Measurements from ENCODE around the gene SAPCD2.
A peak's percentile ranks its signal among the peaks of the same experiment; 100 is the strongest.

SAPCD2 gene

DNA sequence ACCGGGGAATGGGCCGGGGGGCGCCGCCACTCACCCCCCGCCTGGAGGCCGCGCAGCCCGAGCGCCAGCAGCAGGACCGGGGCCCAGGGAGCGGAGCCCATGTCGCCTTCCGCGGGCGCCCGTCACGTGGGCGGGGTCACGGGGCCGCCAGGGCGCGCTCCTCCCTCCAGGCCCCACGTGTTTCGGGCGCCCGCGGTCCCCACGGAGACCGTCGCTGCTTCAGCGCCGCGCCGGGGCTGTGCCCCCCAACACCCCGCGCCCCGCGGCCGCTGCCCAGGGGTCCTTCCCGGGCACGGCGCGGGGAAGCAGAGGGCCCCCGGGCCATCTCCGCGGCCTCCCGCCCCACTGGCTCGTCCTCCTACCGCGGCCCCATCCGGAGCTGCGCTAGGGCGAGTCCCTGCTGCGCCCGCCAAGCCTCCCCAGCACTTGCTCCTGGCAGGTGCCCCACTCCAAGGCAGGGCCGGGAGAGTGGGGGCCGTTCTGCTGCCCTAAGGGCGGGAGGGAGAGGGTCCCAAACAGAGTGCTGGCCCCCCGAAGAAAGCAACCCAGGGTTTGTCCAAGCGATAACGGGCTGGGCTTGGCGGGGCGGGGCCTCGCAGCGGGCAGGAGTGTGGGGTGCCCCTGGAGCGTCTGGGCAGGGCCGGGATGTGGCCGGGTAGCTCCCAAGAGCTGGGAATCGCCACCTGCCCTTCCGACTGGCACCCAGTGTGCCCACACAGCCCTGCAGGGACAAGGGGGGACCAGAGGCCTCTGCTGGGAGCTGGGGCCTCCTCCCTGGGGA is 44.4 kb upstream of the SAPCD2 start, which contains the start of gene DPP7:
DPP7 (minus strand) TSS at position 121 of the 781 bp plus-strand sequence; CDS start at position 101, 20 bp downstream.
- peaks cover 0 to 13% (median 11%) of the 10 kb centered on the region in 4 experiments for H3K4me1 ChIP-seq (ENCODE audit: control extremely low read depth in 1 of 4, control insufficient read depth in 4 of 4, insufficient read depth in 4 of 4, low read length in 3 of 4)
- CTCF ChIA-PET = interaction anchor here (0.8 to 1.4 kb wide), 6 partner anchors 9 to 120 kb away, joined by 3 to 5 read pairs (median 3); partner anchors contain the start of genes NPDC1 and RNF224
- POLR2A ChIA-PET = no interaction called here
- H3K9me3 ChIP-seq (ENCODE audit: control extremely low read depth in 1 of 5, control insufficient read depth in 4 of 5, insufficient read depth in 2 of 5, low read depth in 1 of 5, low read length in 4 of 5) = no peaks in the 10 kb centered on the region
- peak within 1 kb of the TSS in 1 of 2 experiments; percentile 43 for H3K27ac ChIP-seq (ENCODE audit: insufficient read depth in 1 of 2, low read depth in 1 of 2, low read length in 2 of 2, poor library complexity in 1 of 2, severe bottlenecking in 2 of 2)
- peak within 1 kb of the TSS; percentile 17 to 67 (median 55) for H3K4me3 ChIP-seq (ENCODE audit: control insufficient read depth in 1 of 7, extremely low read depth in 1 of 7, insufficient read depth in 4 of 7, low read depth in 2 of 7, low read length in 6 of 7)
- H3K36me3 ChIP-seq (ENCODE audit: control insufficient read depth in 4 of 4, insufficient read depth in 4 of 4, low read length in 3 of 4) = peaks cover 0 to 34% (median 21%) of the 10 kb centered on the region in 4 experiments
- 2% methylated on average over 56 of the region's 70 CpGs for WGBS (ENCODE audit: insufficient coverage)
- no peaks in the 10 kb centered on the region for H3K27me3 ChIP-seq (replicated peaks in 2 of 5; ENCODE audit: control insufficient read depth in 4 of 5, insufficient read depth in 5 of 5, low read length in 4 of 5)
- DNase-seq = peak; percentile 52 to 76 (median 66)

DNA sequence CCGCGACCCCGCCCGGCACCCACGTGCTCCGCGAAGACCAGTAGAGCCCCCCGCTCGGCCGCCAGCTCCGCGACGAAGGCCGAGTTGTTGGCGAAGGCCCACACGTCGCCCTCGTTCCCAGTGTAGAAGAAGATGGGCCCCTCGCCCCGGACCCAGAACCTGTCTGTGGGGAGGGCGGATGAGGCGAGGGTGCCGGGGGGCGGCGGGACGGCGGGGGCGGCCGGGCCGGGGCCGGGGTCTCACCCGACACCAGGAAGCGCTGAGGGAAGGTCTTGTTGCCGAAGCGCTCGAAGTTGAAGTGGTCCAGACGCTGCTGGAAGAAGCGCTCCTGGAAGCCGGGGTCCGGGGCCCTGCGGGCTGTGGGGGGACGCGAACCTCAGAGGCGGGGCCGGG is 43.9 kb upstream of the SAPCD2 start:
- Histone ChIP-seq H3K4me3 (ENCODE audit: control insufficient read depth in 1 of 7, extremely low read depth in 1 of 7, insufficient read depth in 4 of 7, low read depth in 2 of 7, low read length in 6 of 7) (peak overlapping the region; percentile 15 to 67 (median 55)), H3K36me3 (ENCODE audit: control insufficient read depth in 4 of 4, insufficient read depth in 4 of 4, low read length in 3 of 4) (peaks cover 0 to 40% (median 24%) of the 10 kb centered on the region in 4 experiments), H3K27ac (ENCODE audit: insufficient read depth in 1 of 2, low read depth in 1 of 2, low read length in 2 of 2, poor library complexity in 1 of 2, severe bottlenecking in 2 of 2) (peak overlapping the region in 1 of 2 experiments; percentile 43), H3K27me3 (replicated peaks in 2 of 5; ENCODE audit: control insufficient read depth in 4 of 5, insufficient read depth in 5 of 5, low read length in 4 of 5) (no peaks in the 10 kb centered on the region), H3K9me3 (ENCODE audit: control extremely low read depth in 1 of 5, control insufficient read depth in 4 of 5, insufficient read depth in 2 of 5, low read depth in 1 of 5, low read length in 4 of 5) (no peaks in the 10 kb centered on the region), H3K4me1 (ENCODE audit: control extremely low read depth in 1 of 4, control insufficient read depth in 4 of 4, insufficient read depth in 4 of 4, low read length in 3 of 4) (peaks cover 0 to 13% (median 11%) of the 10 kb centered on the region in 4 experiments)
- ChIA-PET POLR2A (no interaction called here), CTCF (no interaction called here)
- 0% methylated on average over 22 of the region's 45 CpGs for WGBS (ENCODE audit: insufficient coverage)
- no peak for DNase-seq

DNA sequence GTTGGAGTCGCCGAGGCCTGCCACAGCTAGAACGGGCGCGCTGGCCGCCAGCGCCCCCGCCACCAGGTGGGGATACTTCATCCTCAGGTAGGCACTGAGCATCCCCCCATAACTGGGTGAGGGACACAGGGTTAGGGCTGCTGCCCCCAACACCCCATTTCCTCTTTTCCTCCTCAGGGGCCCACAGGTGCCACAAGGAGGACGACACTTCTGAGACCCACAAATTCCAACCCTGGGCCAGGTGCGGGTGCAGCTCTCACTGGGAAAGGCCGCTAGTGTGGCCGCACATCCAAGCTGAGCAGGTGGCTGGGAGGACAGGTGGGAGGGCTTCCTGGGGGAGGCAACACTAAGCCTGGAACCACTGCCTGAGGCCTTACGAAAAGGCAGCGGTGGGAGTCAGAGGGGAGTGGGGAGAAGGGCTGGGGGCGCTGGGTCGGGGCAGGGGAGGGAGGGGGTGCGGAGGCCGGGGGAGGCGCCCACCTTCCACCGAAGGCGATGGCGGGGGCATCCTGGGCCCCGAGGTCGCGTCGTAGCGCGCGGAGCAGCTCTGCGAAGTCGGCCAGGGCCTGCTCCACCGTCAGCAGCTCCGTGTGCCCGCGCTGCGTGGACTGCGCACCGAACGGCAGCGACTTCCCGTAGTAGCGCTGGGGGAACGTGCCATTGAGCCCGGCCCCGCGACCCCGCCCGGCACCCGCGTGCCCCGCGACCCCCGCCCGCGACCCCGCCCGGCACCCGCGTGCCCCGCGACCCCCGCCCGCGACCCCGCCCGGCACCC is 43.2 kb upstream of the SAPCD2 start:
- ChIA-PET POLR2A (no interaction called here), CTCF (interaction anchor here (1.1 kb wide), 1 partner anchor 113 kb away, joined by 5 read pairs; the partner anchor contains the start of gene RNF224)
- DNase-seq = peak in 2 of 3 donors; percentile 43 to 54

DNA sequence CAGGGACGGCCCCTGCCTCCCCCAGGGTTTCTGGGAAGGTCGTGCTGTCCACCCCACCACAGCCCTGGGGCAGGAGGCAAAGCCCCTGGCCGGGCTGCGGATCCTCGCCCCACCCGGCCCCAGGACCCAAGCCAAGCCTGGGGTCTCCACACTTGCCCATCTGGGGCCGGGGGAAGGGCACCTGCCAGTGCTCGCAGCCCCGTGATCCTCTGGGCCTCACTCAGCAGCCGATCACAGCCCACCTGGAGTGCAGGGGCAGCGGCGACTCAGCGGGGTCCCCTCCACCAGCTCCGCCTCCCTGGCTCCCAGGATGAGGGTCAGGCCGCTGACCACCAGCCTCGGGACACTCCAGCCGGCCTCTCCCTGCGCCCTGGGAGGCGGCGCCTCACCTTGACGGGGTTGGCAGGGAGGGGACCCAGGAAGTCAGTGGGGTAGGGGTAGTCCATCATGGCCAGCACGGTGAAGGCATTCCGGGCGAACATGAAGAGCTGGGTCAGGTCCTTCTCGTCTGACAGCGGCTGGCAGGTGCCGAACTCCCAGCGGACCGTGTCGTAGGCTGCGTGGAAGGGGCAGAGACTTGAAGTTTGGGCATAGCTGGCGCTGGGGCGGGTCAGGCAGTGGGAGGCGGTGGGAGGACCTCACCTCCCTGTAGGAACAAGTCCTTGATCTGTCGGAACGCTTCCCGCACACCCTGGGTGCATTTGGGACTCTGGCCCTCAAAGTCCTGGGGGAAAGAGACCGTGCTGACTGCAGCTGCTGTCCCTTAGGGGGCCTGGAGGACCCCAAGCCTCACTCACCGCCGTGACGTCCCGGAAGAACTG is 42.4 kb upstream of the SAPCD2 start:
- POLR2A ChIA-PET = interaction anchor here (1.3 kb wide), 1 partner anchor 22 kb away, joined by 3 read pairs; no protein-coding TSS in a partner anchor
- Histone ChIP-seq H3K27me3 (replicated peaks in 2 of 5; ENCODE audit: control insufficient read depth in 4 of 5, insufficient read depth in 5 of 5, low read length in 4 of 5) (no peaks in the 10 kb centered on the region), H3K4me1 (ENCODE audit: control extremely low read depth in 1 of 4, control insufficient read depth in 4 of 4, insufficient read depth in 4 of 4, low read length in 3 of 4) (peaks cover 0 to 13% (median 11%) of the 10 kb centered on the region in 4 experiments), H3K4me3 (ENCODE audit: control insufficient read depth in 1 of 7, extremely low read depth in 1 of 7, insufficient read depth in 4 of 7, low read depth in 2 of 7, low read length in 6 of 7) (peak overlapping the region in 1 of 7 experiments; percentile 55), H3K36me3 (ENCODE audit: control insufficient read depth in 4 of 4, insufficient read depth in 4 of 4, low read length in 3 of 4) (peaks cover 0 to 54% (median 31%) of the 10 kb centered on the region in 4 experiments), H3K9me3 (ENCODE audit: control extremely low read depth in 1 of 5, control insufficient read depth in 4 of 5, insufficient read depth in 2 of 5, low read depth in 1 of 5, low read length in 4 of 5) (no peaks in the 10 kb centered on the region), H3K27ac (ENCODE audit: insufficient read depth in 1 of 2, low read depth in 1 of 2, low read length in 2 of 2, poor library complexity in 1 of 2, severe bottlenecking in 2 of 2) (no peak overlapping the region)
- WGBS (ENCODE audit: insufficient coverage) = 98% methylated on average over 33 of the region's 42 CpGs
- DNase-seq = no peak
- CTCF ChIA-PET = interaction anchor here (1.1 kb wide), 1 partner anchor 114 kb away, joined by 5 read pairs; the partner anchor contains the start of gene RNF224

More for the DNA sequence above, 43.2 kb upstream of the SAPCD2 start:
- Histone ChIP-seq H3K4me1 (ENCODE audit: control extremely low read depth in 1 of 4, control insufficient read depth in 4 of 4, insufficient read depth in 4 of 4, low read length in 3 of 4) (peaks cover 0 to 13% (median 11%) of the 10 kb centered on the region in 4 experiments), H3K4me3 (ENCODE audit: control insufficient read depth in 1 of 7, extremely low read depth in 1 of 7, insufficient read depth in 4 of 7, low read depth in 2 of 7, low read length in 6 of 7) (peak overlapping the region in 1 of 7 experiments; percentile 55), H3K27me3 (replicated peaks in 2 of 5; ENCODE audit: control insufficient read depth in 4 of 5, insufficient read depth in 5 of 5, low read length in 4 of 5) (no peaks in the 10 kb centered on the region), H3K27ac (ENCODE audit: insufficient read depth in 1 of 2, low read depth in 1 of 2, low read length in 2 of 2, poor library complexity in 1 of 2, severe bottlenecking in 2 of 2) (no peak overlapping the region), H3K36me3 (ENCODE audit: control insufficient read depth in 4 of 4, insufficient read depth in 4 of 4, low read length in 3 of 4) (peaks cover 0 to 46% (median 27%) of the 10 kb centered on the region in 4 experiments), H3K9me3 (ENCODE audit: control extremely low read depth in 1 of 5, control insufficient read depth in 4 of 5, insufficient read depth in 2 of 5, low read depth in 1 of 5, low read length in 4 of 5) (no peaks in the 10 kb centered on the region)
- WGBS (ENCODE audit: insufficient coverage) = 43% methylated on average over 34 of the region's 66 CpGs

DNA sequence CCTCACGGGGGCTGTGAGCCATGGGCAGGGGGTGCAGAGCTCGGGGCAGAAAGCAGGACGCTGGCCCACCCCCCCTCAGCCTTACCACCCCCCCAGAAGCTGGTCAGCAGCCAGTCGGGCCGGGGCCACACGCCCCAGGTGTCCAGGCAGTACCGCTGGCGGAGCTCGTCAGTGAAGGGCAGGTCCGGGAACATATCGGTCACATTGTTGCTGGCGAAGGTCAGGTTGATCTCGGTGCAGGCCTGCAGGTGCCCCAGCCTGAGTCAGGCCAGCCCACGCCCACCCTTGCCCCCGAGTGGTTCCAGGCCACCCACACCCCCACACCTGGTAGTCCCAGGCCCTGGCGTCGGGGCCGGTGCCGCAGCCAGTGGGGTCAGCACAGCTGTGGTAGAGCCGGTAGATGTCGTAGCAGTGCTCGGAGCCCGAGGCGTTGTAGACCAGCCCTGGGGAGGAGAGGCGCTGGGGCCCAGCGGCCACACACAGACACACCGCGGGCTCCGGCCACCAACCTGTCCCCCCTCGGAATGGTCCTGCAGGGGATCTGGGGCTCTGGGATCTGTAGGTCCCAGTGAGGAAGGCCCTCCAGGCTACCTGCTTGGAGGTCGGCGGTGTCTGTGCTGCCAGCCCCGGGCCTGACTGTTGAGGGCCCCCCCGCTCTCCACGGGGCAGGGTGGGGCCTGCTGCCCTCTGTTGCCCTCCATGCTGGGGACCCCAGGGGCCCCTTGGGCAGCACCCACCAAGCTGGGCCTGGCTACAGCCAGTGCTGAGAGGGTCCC is 41.6 kb upstream of the SAPCD2 start:
- DNase-seq = no peak
- ChIA-PET POLR2A (interaction anchor here (0.6 to 1.3 kb wide), 2 partner anchors 22 to 118 kb away, joined by 3 to 4 read pairs; no protein-coding TSS in a partner anchor), CTCF (interaction anchor here (1.4 kb wide), 1 partner anchor 93 kb away, joined by 3 read pairs; no protein-coding TSS in a partner anchor)
- Histone ChIP-seq H3K4me3 (ENCODE audit: control insufficient read depth in 1 of 7, extremely low read depth in 1 of 7, insufficient read depth in 4 of 7, low read depth in 2 of 7, low read length in 6 of 7) (no peak overlapping the region), H3K9me3 (ENCODE audit: control extremely low read depth in 1 of 5, control insufficient read depth in 4 of 5, insufficient read depth in 2 of 5, low read depth in 1 of 5, low read length in 4 of 5) (no peaks in the 10 kb centered on the region), H3K4me1 (ENCODE audit: control extremely low read depth in 1 of 4, control insufficient read depth in 4 of 4, insufficient read depth in 4 of 4, low read length in 3 of 4) (peaks cover 0 to 13% (median 11%) of the 10 kb centered on the region in 4 experiments), H3K27ac (ENCODE audit: insufficient read depth in 1 of 2, low read depth in 1 of 2, low read length in 2 of 2, poor library complexity in 1 of 2, severe bottlenecking in 2 of 2) (no peak overlapping the region), H3K27me3 (replicated peaks in 2 of 5; ENCODE audit: control insufficient read depth in 4 of 5, insufficient read depth in 5 of 5, low read length in 4 of 5) (no peaks in the 10 kb centered on the region), H3K36me3 (ENCODE audit: control insufficient read depth in 4 of 4, insufficient read depth in 4 of 4, low read length in 3 of 4) (peaks cover 0 to 62% (median 35%) of the 10 kb centered on the region in 4 experiments)
- 93% methylated on average over 28 of the region's 35 CpGs for WGBS (ENCODE audit: insufficient coverage)
